K562 (cell line): ENCODE data around the gene OR10W1.

Source experiments
- CTCF ChIP-seq, 3 experiments: IDR thresholded peaks in 2 of 3; conservative IDR thresholded peaks in 1 of 3; 2 replicates each; pipeline ENCODE4 v1.5.1; 2011 to 2012; ENCODE audit warnings: low read length in 3 of 3, mild to moderate bottlenecking in 3 of 3, control low read depth in 2 of 3, improper control_type of control experiment in 1 of 3, inconsistent platforms in 1 of 3, low read depth in 1 of 3, mixed read lengths in 1 of 3, moderate library complexity in 1 of 3; ENCODE audit not compliant: insufficient read depth in 2 of 3
- EP300 ChIP-seq: IDR thresholded peaks from 2 replicates; pipeline ENCODE4 v1.6.1; 2012; ENCODE audit warnings: low read length, improper control_type of control experiment
- GATA2 ChIP-seq: sonication (generic); formaldehyde crosslinking; IDR thresholded peaks from 2 replicates; pipeline ENCODE4 v1.4.0; 2020; ENCODE audit warnings: mild to moderate bottlenecking, missing genetic modification reagents

GRCh38 chr11:58292017-58292416 lies 24.0 kb upstream of the OR10W1 start:
- TF ChIP-seq CTCF (IDR thresholded peaks at IDR 0.05 in 2 of 3, conservative IDR thresholded peaks at IDR 0.05 in 1 of 3; ENCODE audit: insufficient read depth in 2 of 3, low read depth in 1 of 3, low read length in 3 of 3) (no peak), EP300 (no peak), GATA2 (CRISPR knock-in tag) (no peak)
